ENCODE measurements around the gene FTO.

The FTO gene

GRCh38 chr16:53910990-53911389 lies 207.0 kb downstream of the FTO start:
- CTCF ChIA-PET: no interaction called here
- POLR2A ChIA-PET (ENCODE audit: low non-redundant PET): no interaction called here
- no peak for TF ChIP-seq CTCF (conservative IDR thresholded peaks at IDR 0.05; ENCODE audit: low read depth)
- no peak for DNase-seq (ENCODE audit: low spot score)
- no peak overlapping the region for H3K27ac ChIP-seq

- TF ChIP-seq CTCF (conservative IDR thresholded peaks at IDR 0.05; ENCODE audit: low read depth): no peak
- H3K27ac ChIP-seq: no peak overlapping the region
- ChIA-PET CTCF (no interaction called here), POLR2A (ENCODE audit: low non-redundant PET) (no interaction called here)
- no peak for DNase-seq (ENCODE audit: low spot score)
These were observed 207.6 kb downstream of the FTO start for GRCh38 chr16:53911513-53911912.

- ChIA-PET POLR2A (ENCODE audit: low non-redundant PET) (no interaction called here), CTCF (interaction anchor here (0.8 kb wide), 1 partner anchor 251 kb away, joined by 3 read pairs; no protein-coding TSS in a partner anchor)
- no peak overlapping the region for H3K27ac ChIP-seq
- DNase-seq (ENCODE audit: low spot score): peak; percentile 74
- TF ChIP-seq CTCF (conservative IDR thresholded peaks at IDR 0.05; ENCODE audit: low read depth): no peak
These were observed 208.2 kb downstream of the FTO start for GRCh38 chr16:53912155-53912554.

DNA sequence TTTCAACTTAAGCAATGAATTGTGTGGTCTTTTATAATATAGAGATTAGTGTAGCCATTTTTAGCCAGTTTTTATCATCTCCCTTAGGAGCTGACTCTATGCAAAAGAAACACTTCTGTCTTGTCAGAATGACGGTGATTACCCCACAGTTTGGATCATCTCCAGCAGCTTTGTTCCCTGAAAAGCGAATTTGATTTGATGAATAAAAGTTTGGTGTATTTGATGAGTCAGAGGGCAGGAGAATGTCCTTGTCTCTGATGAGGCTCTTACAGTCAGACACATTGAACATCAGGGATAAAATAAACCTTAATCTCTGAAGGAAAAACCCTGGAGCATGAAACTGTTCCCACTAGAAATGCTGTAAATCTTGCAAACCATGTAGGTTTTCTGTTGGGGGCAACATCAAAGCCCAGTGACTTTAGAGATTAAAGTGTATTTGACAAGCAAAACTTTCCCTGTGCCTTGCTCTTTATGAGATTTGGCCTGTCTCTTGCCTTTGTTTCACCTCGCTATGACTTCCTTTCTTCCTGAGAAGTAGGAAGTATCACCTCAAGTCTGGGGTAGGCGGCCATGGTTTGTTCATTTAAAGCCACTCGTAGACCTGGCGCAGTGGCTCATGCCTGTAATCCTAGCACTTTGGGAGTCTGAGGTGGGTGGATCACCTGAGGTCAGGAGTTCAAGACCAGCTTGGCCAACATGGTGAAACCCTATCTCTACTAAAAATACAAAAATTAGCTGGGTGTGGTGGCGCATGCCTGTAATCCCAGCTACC lies 209.3 kb downstream of the FTO start:
- POLR2A ChIA-PET (ENCODE audit: low non-redundant PET): no interaction called here
- TF ChIP-seq CTCF (conservative IDR thresholded peaks at IDR 0.05; ENCODE audit: low read depth): no peak
- H3K27ac ChIP-seq: peak overlapping the region; percentile 54
- peak; percentile 62 for DNase-seq (ENCODE audit: low spot score)
- CTCF ChIA-PET: no interaction called here

DNA sequence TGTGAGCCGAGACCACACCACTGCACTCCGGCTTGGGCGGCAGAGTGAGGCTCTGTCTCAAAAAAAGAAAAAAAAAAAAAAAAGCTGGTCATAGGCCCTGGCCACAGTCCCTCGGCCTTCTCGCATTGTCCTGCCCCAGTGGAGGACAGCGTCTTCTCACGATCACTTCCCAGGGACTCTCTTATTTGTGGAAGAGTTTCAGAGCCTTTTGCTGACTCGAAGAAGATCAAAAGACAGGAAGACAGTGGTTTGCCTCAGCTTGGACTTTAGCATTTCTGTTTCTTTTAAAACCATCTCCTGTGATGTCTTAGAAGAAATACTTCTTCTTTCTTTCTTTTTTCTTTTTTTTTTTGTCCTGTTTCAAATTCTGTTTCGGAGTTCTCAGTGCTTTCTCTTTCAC lies 210.0 kb downstream of the FTO start:
- DNase-seq (ENCODE audit: low spot score): no peak
- peak overlapping the region; percentile 54 for H3K27ac ChIP-seq

DNA sequence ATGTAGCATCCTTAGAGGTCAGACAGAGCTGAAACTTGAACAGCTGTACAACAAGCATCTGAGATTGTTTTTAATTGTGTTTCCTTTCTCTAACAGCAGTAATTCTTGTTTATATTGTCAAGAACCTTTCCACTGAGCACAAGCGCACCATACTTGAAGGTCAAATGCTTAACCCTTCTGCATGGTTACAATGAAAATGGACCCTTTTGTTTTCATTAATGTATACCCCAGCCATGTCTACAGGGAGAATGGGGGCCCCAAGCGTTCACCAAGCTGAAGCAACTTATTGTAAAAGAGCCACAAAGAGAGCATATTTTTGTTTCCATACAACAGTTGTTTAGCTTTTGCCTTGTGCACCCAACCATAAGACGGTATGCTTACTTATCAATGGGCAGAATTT lies 210.8 kb downstream of the FTO start:
- ChIA-PET POLR2A (ENCODE audit: low non-redundant PET) (no interaction called here), CTCF (no interaction called here)
- no peak for DNase-seq (ENCODE audit: low spot score)
- TF ChIP-seq CTCF (conservative IDR thresholded peaks at IDR 0.05; ENCODE audit: low read depth): no peak
- no peak overlapping the region for H3K27ac ChIP-seq

More for the DNA sequence above, 210.0 kb downstream of the FTO start:
- POLR2A ChIA-PET (ENCODE audit: low non-redundant PET): no interaction called here
- no peak for TF ChIP-seq CTCF (conservative IDR thresholded peaks at IDR 0.05; ENCODE audit: low read depth)
- CTCF ChIA-PET: no interaction called here

All from RWPE1 (cell line).